Mucosa of stomach (tissue), 1 donor: ENCODE measurements around the gene LRRC30.

Source experiments
- H3K27me3 ChIP-seq: one replicate; pipeline ENCODE4 v1.7.0; 2013; ENCODE audit warnings: mild to moderate bottlenecking, low read length; ENCODE audit not compliant: control insufficient read depth, insufficient read depth
- H3K36me3 ChIP-seq: one replicate; pipeline ENCODE4 v1.7.0; 2013; ENCODE audit warnings: low read length; ENCODE audit not compliant: control insufficient read depth, insufficient read depth
- H3K4me1 ChIP-seq: one replicate; pipeline ENCODE4 v1.7.0; 2013; ENCODE audit warnings: mild to moderate bottlenecking, low read length; ENCODE audit not compliant: control insufficient read depth, insufficient read depth
- H3K4me3 ChIP-seq: one replicate; pipeline ENCODE4 v1.7.0; 2013; ENCODE audit warnings: low read length
- H3K9ac ChIP-seq: one replicate; pipeline ENCODE4 v1.7.0; 2013; ENCODE audit warnings: mild to moderate bottlenecking, low read length, moderate library complexity
- H3K9me3 ChIP-seq: one replicate; pipeline ENCODE4 v1.7.0; 2013; ENCODE audit warnings: mild to moderate bottlenecking, low read length, moderate library complexity; ENCODE audit not compliant: control insufficient read depth
- donor health status: Pancreatic carcinoma.

LRRC30 gene

DNA sequence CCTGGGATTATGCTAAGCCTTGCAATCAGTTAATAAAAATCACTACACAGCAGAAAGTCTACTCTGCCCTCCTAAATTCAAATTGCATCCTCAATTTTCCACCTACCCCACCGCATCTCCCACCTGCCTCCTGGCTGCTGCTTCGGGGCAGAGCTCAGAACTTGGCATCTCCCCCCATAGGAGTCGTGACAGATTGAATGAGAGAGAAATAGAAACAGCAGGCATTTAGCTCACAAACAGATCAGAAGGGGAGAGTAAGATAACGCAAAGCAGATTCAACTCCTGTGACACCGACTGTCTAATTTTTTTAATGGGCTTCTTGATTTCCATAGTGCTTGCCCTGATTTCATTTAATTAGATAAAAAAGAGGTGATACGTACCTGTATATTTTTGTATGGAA is 24.7 kb upstream of the LRRC30 start:
- Histone ChIP-seq H3K9ac (no peak overlapping the region), H3K27me3 (no peaks in the 10 kb centered on the region), H3K4me3 (no peak overlapping the region), H3K9me3 (no peaks in the 10 kb centered on the region), H3K4me1 (no peaks in the 10 kb centered on the region), H3K36me3 (no peaks in the 10 kb centered on the region)

- Histone ChIP-seq H3K9ac (no peak overlapping the region), H3K4me3 (no peak overlapping the region), H3K27me3 (no peaks in the 10 kb centered on the region), H3K4me1 (no peaks in the 10 kb centered on the region), H3K36me3 (no peaks in the 10 kb centered on the region), H3K9me3 (no peaks in the 10 kb centered on the region)
These were observed 23.4 kb upstream of the LRRC30 start for GRCh38 chr18:7207366-7207915.

DNA sequence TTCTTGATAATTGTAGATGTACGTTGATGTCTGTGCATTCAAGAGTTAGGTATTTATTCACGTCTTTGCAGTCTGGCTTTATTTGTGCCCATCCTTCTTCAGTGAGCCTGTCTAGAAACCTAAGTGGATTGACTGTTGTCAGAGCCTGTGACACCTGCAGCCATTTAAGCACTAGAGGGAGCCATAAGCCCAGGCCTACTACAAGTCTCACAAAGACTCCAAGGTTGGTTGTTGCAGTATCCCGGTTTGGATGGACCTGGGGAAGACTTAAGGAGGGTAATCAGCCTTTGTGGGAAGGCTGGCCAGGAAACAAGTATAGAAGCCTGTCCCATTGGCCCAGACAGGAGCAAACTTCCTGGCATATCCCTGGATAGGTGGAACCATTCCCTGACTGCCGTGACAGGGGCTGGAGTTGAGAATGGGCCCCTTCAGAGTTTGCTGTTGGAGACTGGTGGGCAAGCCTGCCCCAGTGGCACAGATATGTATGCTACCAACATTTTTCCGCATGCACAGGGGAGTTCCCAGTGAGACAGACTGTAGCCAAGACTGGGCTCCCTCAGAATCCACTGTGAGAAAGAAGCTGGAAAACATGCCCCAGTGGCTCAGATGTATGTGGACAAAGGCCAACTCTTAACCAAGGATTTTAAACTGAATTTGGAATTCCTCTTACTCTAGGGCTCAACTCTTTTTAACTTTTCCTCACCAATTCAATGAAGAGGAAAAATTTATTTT is 9.3 kb upstream of the LRRC30 start:
- Histone ChIP-seq H3K27me3 (no peaks in the 10 kb centered on the region), H3K36me3 (no peaks in the 10 kb centered on the region), H3K9me3 (no peaks in the 10 kb centered on the region), H3K4me1 (no peaks in the 10 kb centered on the region), H3K4me3 (no peak overlapping the region), H3K9ac (no peak overlapping the region)

DNA sequence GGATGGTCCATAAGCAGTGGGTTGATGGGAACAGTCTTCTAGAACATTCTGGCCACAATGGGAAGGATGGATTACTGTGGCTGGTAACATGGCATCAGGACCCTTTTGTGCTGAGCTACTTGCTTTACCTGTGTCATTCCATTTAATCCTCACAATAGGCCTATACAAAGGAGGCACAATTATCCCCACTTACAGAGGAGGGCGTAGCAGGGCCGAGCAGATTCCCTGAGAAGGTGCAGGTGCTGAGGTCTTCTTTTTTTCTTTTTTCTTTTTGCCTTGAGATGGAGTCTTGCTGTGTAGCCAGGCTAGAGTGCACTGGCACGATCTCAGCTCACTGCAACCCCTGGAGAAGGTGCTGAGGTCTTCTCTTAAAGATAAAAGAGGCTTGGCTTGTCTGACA is 6.7 kb upstream of the LRRC30 start:
- H3K36me3 ChIP-seq: no peaks in the 10 kb centered on the region
- H3K9me3 ChIP-seq: no peaks in the 10 kb centered on the region
- no peak overlapping the region for H3K4me3 ChIP-seq
- H3K27me3 ChIP-seq: no peaks in the 10 kb centered on the region
- no peaks in the 10 kb centered on the region for H3K4me1 ChIP-seq
- no peak overlapping the region for H3K9ac ChIP-seq

- H3K9me3 ChIP-seq: no peaks in the 10 kb centered on the region
- no peak overlapping the region for H3K4me3 ChIP-seq
- no peaks in the 10 kb centered on the region for H3K27me3 ChIP-seq
- H3K36me3 ChIP-seq: no peaks in the 10 kb centered on the region
- no peaks in the 10 kb centered on the region for H3K4me1 ChIP-seq
- H3K9ac ChIP-seq: no peak overlapping the region
These were observed 1.3 kb downstream of the LRRC30 start for GRCh38 chr18:7232218-7232617.

DNA sequence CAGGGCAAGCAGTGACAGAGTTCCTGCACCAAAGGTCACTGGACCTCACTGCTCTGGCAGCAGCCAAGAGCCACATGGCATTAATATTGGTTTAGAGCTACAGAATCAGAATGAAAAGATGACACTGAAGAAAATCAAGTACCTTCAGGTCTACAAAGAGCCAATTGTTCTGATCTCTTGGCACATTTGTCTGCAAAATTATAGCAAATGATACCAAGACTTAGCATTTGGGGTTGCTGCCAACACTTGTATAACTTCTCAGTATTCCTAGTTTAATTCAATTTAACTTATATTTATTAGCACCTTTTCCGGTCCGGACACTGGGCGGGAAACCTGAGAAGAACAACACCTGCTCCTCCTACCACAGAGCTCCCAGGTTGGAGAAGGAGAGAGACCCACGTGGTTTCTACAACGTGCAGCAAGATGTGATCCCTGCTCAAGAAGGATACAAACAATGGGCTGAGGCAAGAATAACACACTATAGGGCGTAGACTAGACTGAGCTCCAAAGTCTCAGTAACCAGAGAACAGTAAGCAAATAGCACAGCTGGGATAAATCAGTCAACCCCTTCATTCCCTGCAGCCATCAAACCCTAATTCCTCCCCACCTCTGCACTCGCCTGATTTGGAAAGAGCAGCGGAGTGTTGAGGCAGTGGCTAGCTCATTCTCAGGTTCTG is 2.4 kb downstream of the LRRC30 start:
- Histone ChIP-seq H3K4me3 (no peak overlapping the region), H3K36me3 (no peaks in the 10 kb centered on the region), H3K9me3 (no peaks in the 10 kb centered on the region), H3K9ac (no peak overlapping the region), H3K27me3 (no peaks in the 10 kb centered on the region), H3K4me1 (no peaks in the 10 kb centered on the region)

- no peaks in the 10 kb centered on the region for H3K4me1 ChIP-seq
- no peak overlapping the region for H3K9ac ChIP-seq
- no peaks in the 10 kb centered on the region for H3K9me3 ChIP-seq
- no peaks in the 10 kb centered on the region for H3K36me3 ChIP-seq
- H3K27me3 ChIP-seq: no peaks in the 10 kb centered on the region
- no peak overlapping the region for H3K4me3 ChIP-seq
These were observed 3.2 kb downstream of the LRRC30 start for GRCh38 chr18:7234091-7234490.

GRCh38 chr18:7234956-7235355 is 4.1 kb downstream of the LRRC30 start:
- H3K9ac ChIP-seq: no peak overlapping the region
- H3K36me3 ChIP-seq: no peaks in the 10 kb centered on the region
- H3K9me3 ChIP-seq: no peaks in the 10 kb centered on the region
- H3K4me3 ChIP-seq: no peak overlapping the region
- no peaks in the 10 kb centered on the region for H3K4me1 ChIP-seq
- H3K27me3 ChIP-seq: no peaks in the 10 kb centered on the region

GRCh38 chr18:7236072-7236471 is 5.2 kb downstream of the LRRC30 start:
- H3K36me3 ChIP-seq: no peaks in the 10 kb centered on the region
- no peaks in the 10 kb centered on the region for H3K4me1 ChIP-seq
- no peaks in the 10 kb centered on the region for H3K27me3 ChIP-seq
- H3K9ac ChIP-seq: no peak overlapping the region
- no peak overlapping the region for H3K4me3 ChIP-seq
- H3K9me3 ChIP-seq: no peaks in the 10 kb centered on the region

GRCh38 chr18:7236933-7237332 is 6.0 kb downstream of the LRRC30 start:
- no peaks in the 10 kb centered on the region for H3K4me1 ChIP-seq
- no peaks in the 10 kb centered on the region for H3K36me3 ChIP-seq
- no peak overlapping the region for H3K9ac ChIP-seq
- no peak overlapping the region for H3K4me3 ChIP-seq
- H3K9me3 ChIP-seq: no peaks in the 10 kb centered on the region
- no peaks in the 10 kb centered on the region for H3K27me3 ChIP-seq

GRCh38 chr18:7237673-7238272 is 6.9 kb downstream of the LRRC30 start:
- Histone ChIP-seq H3K9me3 (no peaks in the 10 kb centered on the region), H3K9ac (no peak overlapping the region)

DNA sequence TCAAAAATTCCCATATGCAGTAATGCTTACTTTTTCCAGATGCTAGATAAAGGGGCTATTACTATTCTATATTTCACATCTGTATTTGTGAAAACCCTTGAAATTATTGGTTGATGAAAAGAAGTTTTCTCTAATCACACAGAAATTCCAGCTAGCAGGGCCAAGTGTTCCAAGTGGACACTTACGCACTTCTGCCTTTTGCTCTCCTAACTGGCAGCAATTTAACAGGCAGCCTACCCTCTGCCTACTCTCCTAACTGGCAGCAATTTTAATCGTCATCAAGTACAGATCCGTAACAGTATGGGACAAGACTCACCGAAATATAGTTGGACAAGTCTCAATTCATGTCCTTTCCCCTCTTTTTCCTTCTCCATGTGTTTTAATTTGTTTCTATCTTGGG is 12.0 kb downstream of the LRRC30 start:
- Histone ChIP-seq H3K27me3 (no peaks in the 10 kb centered on the region), H3K9me3 (no peaks in the 10 kb centered on the region), H3K4me3 (no peak overlapping the region), H3K9ac (no peak overlapping the region), H3K4me1 (no peaks in the 10 kb centered on the region), H3K36me3 (no peaks in the 10 kb centered on the region)

More at GRCh38 chr18:7237673-7238272, 6.9 kb downstream of the LRRC30 start:
- Histone ChIP-seq H3K4me1 (no peaks in the 10 kb centered on the region), H3K27me3 (no peaks in the 10 kb centered on the region), H3K36me3 (no peaks in the 10 kb centered on the region), H3K4me3 (no peak overlapping the region)
